GM20431 (cell line): ENCODE measurements around the gene MAP1A.

Experiments used
- in situ Hi-C: fragments of 300-500 bp; cut with MseI, MboI; formaldehyde crosslinking; loops from one replicate; pipeline ENCODE4 v1.15.0; 2020; ENCODE audit warnings: low sequenced_read_pairs; ENCODE audit not compliant: unreplicated experiment

The MAP1A gene

DNA sequence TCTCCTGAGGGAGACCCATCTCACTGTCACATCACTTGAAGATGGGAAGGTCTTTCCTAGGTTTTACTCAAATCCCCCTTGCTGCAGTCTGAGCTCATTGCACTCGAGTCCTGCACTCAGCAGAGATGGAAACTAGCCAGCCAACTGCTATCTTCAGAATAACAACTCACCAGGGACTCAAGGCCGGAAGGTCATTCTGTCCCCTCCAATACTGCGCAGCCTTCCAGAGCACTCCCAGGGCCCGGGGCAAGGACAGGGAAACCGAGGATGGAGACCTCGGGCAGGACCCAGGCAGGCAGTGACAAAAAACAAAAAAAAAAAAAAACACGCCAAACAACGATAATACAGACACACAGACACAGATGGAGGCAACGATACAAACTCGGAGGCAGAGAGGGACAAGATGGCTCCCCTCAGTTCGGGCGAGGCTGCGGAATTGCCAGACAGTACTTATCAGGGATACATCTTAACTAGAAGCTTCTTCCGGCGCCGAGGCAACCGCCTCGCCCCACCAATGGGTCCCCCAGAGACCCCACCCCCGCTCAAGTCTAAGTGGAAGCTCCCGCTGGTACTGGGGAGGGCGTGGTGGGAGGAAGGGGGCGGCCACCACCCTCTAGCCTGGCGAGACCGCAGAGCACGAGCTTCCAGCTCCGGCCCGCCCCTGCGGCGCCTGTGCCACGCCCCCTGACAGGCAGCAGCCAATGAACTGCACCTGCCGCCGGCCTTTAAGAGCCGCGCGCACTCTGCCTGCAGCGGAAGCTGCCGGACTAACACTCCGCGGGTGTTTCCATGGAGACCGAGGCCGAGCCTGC is 7.0 kb upstream of the MAP1A start:
- in situ Hi-C loops = no loop called here

- in situ Hi-C loops = no loop called here
Observed at GRCh38 chr15:43511012-43511885, 6.2 kb upstream of the MAP1A start.

- in situ Hi-C loops = no loop called here
Observed at GRCh38 chr15:43513550-43513949, 3.9 kb upstream of the MAP1A start.

DNA sequence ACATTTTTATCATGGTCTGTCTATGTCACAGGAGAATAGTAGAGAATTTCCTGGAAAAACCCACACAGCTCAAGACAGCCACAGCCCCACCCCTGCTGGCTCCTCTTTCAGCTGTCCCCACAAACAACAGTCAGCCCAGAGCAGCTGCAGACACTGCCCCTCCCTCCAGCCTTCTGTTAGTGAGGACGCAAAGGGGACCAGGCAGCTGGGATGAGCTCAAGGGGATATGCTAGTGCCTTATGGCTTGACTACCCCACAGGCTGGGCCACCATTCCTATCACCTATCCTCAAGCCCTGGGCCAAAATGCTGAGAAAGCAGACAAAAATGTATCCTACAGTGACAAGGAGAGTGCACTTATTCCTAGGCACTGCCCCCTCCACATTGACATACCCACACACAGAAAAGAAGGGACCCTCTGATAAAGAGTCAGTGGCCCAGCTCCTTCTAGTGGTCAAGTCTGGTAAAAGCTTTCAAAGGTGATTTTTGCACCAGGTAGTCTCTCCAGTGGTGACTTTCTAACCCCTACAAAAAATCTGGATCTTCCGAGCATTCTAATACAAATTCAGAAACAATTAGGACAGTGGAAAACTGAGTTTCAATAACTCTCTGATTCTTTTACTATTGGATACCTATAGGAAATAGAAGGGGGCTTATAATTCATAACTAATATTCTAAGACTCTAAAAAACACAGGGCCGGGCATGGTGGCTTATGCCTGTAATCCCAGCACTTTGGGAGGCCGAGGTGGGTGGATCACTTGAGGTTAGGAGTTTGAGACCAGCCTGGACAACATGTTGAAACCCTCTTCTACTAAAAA is 3.0 kb upstream of the MAP1A start:
- in situ Hi-C loops = no loop called here

DNA sequence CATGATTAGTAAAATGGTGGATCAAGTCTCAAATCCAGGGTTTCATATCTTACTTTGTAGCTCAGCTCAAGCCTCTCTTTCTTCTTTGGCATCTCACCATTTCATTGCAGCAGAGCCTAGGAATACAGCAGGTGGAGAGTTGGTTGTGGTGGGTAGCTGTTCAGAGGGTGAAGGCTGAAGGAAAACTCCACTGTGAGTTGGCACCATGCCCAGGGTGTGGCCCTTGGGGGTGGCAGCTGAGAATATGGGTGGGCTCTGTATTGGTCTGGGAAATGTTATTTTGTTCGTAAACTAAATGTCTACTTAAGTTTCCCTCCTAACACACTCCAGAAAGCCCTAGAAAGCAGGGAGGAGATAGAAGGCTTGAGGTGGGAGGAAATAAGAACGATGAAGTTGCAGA is 1.7 kb upstream of the MAP1A start:
- in situ Hi-C loops = no loop called here

- in situ Hi-C loops = no loop called here
Observed at GRCh38 chr15:43516185-43516584, 1.2 kb upstream of the MAP1A start.

DNA sequence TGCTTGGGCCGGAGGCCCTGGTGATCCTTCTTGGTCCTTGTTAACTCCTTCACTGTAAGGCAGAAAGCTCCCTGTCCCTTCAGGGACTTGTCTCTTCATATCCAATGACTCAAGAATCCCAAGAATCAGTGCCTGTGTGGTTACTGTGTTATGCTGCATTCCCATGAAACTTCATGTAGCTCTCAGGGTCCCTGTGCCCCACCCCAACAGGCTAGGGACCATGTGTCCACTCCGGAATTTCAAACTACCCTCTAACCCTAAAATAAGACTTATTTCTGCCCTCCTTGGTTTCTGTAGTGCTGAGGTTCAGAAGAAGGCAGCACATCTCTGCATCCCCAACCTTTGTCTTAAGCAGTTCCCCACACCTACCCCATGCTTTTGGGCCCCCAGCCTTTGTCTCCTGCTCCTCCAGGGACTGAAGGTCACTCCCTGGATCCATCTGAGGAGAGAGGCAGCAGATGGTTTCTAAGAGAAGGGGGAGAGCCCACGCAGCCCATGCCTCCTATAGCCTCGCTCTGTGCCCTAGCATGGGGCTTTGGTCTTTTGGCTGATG is 531 bp upstream of the MAP1A start:
- in situ Hi-C loops = no loop called here

DNA sequence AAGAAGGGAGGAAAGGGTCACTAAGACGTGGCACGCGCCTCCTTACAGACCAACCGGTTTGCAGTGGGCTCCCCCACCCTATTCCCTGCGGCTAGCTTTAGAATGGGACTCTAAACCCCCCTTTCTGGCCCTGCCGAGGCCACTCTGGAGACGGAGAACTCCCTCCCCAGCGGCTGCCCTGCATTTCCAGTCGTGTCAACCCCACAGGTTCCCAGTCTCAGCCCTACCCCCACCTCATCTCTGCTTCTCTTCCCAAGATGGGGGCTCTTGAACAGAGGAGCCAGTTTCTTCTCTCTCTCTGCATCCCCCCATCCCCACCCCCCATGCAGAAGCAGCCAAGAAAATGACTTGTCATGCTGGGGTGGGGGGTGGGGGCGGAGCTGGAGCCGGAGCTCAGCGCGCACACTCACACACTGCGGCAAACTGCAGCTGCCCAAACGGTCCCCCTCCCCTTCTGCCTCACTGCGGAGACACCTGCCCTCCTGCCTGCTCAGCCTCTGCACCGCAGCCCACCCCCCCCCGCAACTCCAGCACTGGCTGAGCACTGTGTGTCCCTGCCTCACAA is 871 bp downstream of the MAP1A start:
- in situ Hi-C loops = no loop called here

GRCh38 chr15:43519196-43519595 is 1.8 kb downstream of the MAP1A start:
- in situ Hi-C loops = no loop called here

GRCh38 chr15:43520138-43520537 is 2.7 kb downstream of the MAP1A start:
- in situ Hi-C loops = no loop called here

DNA sequence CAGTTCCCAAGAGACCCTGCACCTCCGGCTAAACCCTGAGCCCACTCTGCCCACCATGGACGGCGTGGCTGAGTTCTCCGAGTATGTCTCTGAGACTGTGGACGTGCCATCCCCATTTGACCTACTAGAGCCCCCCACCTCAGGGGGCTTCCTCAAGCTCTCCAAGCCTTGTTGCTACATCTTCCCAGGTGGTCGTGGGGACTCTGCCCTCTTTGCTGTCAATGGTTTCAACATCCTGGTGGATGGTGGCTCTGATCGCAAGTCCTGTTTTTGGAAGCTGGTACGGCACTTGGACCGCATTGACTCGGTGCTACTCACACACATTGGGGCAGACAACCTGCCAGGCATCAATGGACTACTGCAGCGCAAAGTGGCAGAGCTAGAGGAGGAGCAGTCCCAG is 4.0 kb downstream of the MAP1A start:
- in situ Hi-C loops = no loop called here

- in situ Hi-C loops = no loop called here
Observed at GRCh38 chr15:43522247-43522646, 4.8 kb downstream of the MAP1A start.

DNA sequence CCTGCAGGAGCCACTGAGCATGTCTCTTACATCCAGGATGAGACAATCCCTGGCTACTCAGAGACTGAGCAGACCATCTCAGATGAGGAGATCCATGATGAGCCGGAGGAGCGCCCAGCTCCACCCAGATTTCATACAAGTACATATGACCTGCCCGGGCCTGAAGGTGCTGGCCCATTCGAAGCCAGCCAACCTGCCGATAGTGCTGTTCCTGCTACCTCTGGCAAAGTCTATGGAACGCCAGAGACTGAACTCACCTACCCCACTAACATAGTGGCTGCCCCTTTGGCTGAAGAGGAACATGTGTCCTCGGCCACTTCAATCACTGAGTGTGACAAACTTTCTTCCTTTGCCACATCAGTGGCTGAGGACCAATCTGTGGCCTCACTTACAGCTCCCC is 6.2 kb downstream of the MAP1A start:
- in situ Hi-C loops = no loop called here

DNA sequence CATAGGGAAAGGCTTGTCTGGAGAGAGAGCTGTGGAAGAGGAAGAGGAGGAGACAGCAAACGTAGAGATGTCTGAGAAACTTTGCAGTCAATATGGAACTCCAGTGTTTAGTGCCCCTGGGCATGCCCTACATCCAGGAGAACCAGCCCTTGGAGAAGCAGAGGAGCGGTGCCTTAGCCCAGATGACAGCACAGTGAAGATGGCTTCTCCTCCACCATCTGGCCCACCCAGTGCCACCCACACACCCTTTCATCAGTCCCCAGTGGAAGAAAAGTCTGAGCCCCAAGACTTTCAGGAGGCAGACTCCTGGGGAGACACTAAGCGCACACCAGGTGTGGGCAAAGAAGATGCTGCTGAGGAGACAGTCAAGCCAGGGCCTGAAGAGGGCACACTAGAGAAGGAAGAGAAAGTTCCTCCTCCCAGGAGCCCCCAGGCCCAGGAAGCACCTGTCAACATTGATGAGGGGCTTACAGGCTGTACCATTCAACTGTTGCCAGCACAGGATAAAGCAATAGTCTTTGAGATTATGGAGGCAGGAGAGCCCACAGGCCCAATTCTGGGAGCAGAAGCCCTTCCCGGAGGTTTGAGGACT is 6.9 kb downstream of the MAP1A start:
- in situ Hi-C loops = no loop called here

GRCh38 chr15:43525131-43525530 is 7.7 kb downstream of the MAP1A start:
- in situ Hi-C loops = no loop called here

GRCh38 chr15:43526261-43526930 is 9.0 kb downstream of the MAP1A start:
- in situ Hi-C loops = no loop called here

GRCh38 chr15:43527016-43527801 is 9.8 kb downstream of the MAP1A start:
- in situ Hi-C loops = no loop called here

DNA sequence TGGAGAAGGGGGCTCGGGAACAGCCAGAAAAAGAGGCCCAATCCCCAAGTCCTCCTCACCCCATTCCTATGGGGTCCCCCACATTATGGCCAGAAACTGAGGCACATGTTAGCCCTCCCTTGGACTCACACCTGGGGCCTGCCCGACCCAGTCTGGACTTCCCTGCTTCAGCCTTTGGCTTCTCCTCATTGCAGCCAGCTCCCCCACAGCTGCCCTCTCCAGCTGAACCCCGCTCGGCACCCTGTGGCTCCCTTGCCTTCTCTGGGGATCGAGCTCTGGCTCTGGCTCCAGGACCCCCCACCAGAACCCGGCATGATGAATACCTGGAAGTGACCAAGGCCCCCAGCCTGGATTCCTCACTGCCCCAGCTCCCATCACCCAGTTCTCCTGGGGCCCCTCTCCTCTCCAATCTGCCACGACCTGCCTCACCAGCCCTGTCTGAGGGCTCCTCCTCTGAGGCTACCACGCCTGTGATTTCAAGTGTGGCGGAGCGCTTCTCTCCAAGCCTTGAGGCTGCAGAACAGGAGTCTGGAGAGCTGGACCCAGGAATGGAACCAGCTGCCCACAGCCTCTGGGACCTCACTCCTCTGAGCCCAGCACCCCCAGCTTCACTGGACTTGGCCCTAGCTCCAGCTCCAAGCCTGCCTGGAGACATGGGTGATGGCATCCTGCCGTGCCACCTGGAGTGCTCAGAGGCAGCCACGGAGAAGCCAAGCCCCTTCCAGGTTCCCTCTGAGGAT is 10.6 kb downstream of the MAP1A start:
- in situ Hi-C loops = no loop called here
